Transverse colon (tissue), 4 donors: ENCODE results near the gene PIMREG. TPM values are rescaled to one million over a fixed set of nuclear protein-coding genes. Genes with fewer than 3 reads are reported as not detected.

Experiments
- DNase-seq: peaks from one replicate; pipeline ENCODE4 v3.0.0-alpha.2; 2019
- H3K27ac ChIP-seq, 4 donors: fragments of 200-600 bp; sonication (generic); 2 replicates each; pipeline ENCODE4 v1.5.1; 2016 to 2018; ENCODE audit warnings: inconsistent platforms in 4 of 4
- H3K27me3 ChIP-seq: fragments of 200-600 bp; sonication (generic); 2 replicates; pipeline ENCODE4 v1.5.1; 2017; ENCODE audit warnings: inconsistent platforms
- H3K36me3 ChIP-seq, 4 donors: fragments of 200-600 bp; sonication (generic); 2 replicates each; pipeline ENCODE4 v1.5.1; 2017 to 2019; ENCODE audit warnings: inconsistent platforms in 4 of 4
- H3K4me1 ChIP-seq, 4 donors: fragments of 200-600 bp; sonication (generic); 2 replicates each; pipeline ENCODE4 v1.5.1; 2017 to 2020; ENCODE audit warnings: inconsistent platforms in 4 of 4
- H3K4me3 ChIP-seq, 4 donors: fragments of 200-600 bp; sonication (generic); 1 replicate in 1 of 4; 2 replicates in 3 of 4; pipeline versions ENCODE4 v1.5.1 to v1.6.1; 2017 to 2019; ENCODE audit warnings: inconsistent platforms in 4 of 4
- H3K9me3 ChIP-seq, 2 donors: fragments of 200-600 bp; sonication (generic); 2 replicates each; pipeline ENCODE4 v1.5.1; 2017 to 2019; ENCODE audit warnings: inconsistent platforms in 2 of 2
- EP300 ChIP-seq: sonication (generic); formaldehyde crosslinking; IDR thresholded peaks from one replicate; pipeline ENCODE4 v1.6.1; 2017; ENCODE audit warnings: antibody characterized with exemption, low read depth
- POLR2A ChIP-seq: fragments of 450-650 bp; IDR thresholded peaks from one replicate; pipeline ENCODE4 v1.6.1; 2016; ENCODE audit warnings: antibody characterized with exemption, mild to moderate bottlenecking, moderate library complexity
- POLR2AphosphoS5 ChIP-seq, 3 donors: sonication (generic); formaldehyde crosslinking; IDR thresholded peaks; one replicate each; pipeline ENCODE4 v1.6.1; 2016; ENCODE audit warnings: antibody characterized with exemption in 3 of 3
- WGBS, 2 donors: methylation state at CpG; one replicate each; pipeline ENCODE4 v1.1.5; 2018; ENCODE audit warnings: low coverage in 1 of 2; 5-methylcytosine and 5-hydroxymethylcytosine counted together
- in situ Hi-C, 4 donors: fragments of 200-750 bp; cut with MboI; loops; one replicate each; pipeline versions ENCODE4 v1.15.0 to v1.15.1; 2017; ENCODE audit warnings: low sequenced_read_pairs in 3 of 4, low pct_ligation_motif_present in 1 of 4, low pct_unique_long_range_greater_than_20kb in 1 of 4
- intact Hi-C: fragments of 100-400 bp; cut with DNase I; formaldehyde crosslinking; loops from one replicate; pipeline ENCODE4 v1.15.1; 2023; ENCODE audit warnings: low total_unique reads
- total RNA-seq, 4 donors: library from RNA; depleted of rRNA; stranded (reverse); fragments of >200 nt; gene quantifications; one replicate each; pipeline ENCODE4 v1.1.0, GENCODE V29; 2016
- TF ChIP-seq, protein P1 (sequence below), 5 experiments: fragments of 200-600 bp in 3 of 5; fragments of 450-650 bp in 2 of 5; sonication (generic) in 3 of 5; IDR thresholded peaks; 1 replicate in 2 of 5; 2 replicates in 3 of 5; pipeline ENCODE4 v1.5.1; 2016 to 2017; ENCODE audit warnings: antibody characterized with exemption in 5 of 5, inconsistent platforms in 3 of 5, mild to moderate bottlenecking in 2 of 5, moderate library complexity in 1 of 5

The PIMREG gene
- total RNA-seq, 4 donors from 2014 or later: 0.41 to 8.4 (median 0.79) TPM; not detected in 1

DNA sequence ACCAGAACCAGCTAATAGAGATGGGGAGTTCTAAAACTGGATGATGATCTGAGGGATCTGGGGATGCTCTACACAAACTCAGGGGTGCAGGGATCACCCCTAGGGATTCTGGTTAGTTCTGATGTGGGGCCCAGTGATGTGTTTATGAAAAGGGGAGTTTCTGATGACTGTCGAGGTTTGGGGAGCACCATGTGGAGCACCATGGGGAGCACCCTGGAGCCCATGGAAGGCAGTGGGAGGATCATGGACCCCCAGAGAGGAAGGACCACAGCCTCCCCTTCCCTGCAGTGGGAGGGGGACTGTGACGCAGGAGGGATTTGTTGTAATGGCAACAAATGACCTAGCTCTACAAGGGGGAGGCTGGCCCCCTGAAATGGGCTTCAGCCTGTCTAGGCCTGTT is 18.4 kb downstream of the PIMREG start:
- H3K36me3 ChIP-seq: no peaks in the 10 kb centered on the region

DNA sequence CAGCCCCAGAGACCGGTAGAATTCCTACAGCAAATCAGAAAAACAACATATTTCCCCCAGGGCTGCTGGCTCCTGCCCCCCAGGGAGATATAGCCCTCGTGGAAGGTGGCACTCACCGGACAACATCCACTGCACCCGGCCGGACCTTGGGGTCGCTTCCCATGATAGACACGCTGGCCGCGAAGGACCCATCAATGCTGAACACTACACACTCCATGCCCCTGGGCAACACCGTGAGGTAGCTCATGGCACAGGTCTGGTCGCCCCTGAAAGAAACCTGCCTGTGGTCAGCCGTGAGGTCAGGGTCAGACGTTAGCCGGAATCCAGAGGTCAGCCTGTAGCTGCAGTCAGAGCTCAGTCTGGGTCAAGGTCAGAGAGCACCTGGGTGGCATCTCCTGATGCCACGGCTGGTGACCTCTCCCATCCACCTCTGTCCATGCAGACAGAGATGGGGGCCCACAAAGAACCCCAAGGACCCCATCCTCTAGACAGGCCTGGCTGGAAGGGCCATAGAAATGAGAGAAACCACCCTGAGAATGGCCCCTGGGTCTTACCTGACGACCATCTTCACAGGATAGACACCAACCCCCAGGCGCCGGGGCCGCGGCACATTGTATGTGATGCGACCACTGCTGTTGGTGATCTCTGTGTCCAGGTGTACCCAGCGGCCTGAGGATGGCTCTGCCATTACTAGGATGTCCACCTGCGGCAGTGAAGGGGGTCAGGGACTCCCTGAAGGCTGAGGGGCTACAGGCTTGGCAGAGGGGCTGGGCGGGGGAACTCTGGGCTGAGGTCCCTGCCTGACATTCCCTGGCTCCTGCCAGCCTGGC is 19.6 kb downstream of the PIMREG start:
- in situ Hi-C loops: loop anchor here in 3 of 4 donors (25.0 kb wide), 1 partner anchor 173 kb away; the partner anchor contains the start of genes KIAA0753 (in 3 of the 3) and TXNDC17 (in 3 of the 3)
- Histone ChIP-seq H3K9me3 (no peaks in the 10 kb centered on the region), H3K4me1 (no peaks in the 10 kb centered on the region), H3K27ac (no peak overlapping the region), H3K36me3 (no peaks in the 10 kb centered on the region), H3K4me3 (no peak overlapping the region), H3K27me3 (no peaks in the 10 kb centered on the region)
- DNase-seq: no peak
- intact Hi-C loops: no loop called here
- TF ChIP-seq POLR2AphosphoS5 (IDR thresholded peaks at IDR 0.05): no peak
- TF ChIP-seq, protein P1, sequence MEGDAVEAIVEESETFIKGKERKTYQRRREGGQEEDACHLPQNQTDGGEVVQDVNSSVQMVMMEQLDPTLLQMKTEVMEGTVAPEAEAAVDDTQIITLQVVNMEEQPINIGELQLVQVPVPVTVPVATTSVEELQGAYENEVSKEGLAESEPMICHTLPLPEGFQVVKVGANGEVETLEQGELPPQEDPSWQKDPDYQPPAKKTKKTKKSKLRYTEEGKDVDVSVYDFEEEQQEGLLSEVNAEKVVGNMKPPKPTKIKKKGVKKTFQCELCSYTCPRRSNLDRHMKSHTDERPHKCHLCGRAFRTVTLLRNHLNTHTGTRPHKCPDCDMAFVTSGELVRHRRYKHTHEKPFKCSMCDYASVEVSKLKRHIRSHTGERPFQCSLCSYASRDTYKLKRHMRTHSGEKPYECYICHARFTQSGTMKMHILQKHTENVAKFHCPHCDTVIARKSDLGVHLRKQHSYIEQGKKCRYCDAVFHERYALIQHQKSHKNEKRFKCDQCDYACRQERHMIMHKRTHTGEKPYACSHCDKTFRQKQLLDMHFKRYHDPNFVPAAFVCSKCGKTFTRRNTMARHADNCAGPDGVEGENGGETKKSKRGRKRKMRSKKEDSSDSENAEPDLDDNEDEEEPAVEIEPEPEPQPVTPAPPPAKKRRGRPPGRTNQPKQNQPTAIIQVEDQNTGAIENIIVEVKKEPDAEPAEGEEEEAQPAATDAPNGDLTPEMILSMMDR (IDR thresholded peaks at IDR 0.05): no peak
- no peak for TF ChIP-seq POLR2A
- TF ChIP-seq EP300: no peak
- WGBS, 2 donors: 89% methylated on average over 24 of the region's 24 CpGs; no CpG with 5 or more reads in 1 of the 2 donors

More for the DNA sequence above, 18.4 kb downstream of the PIMREG start:
- Histone ChIP-seq H3K9me3 (no peaks in the 10 kb centered on the region), H3K4me1 (peaks cover 0 to 8% (median 4%) of the 10 kb centered on the region in 4 donors), H3K27me3 (no peaks in the 10 kb centered on the region), H3K27ac (no peak overlapping the region), H3K4me3 (no peak overlapping the region)
- no peak for DNase-seq
- WGBS, 2 donors: 89% methylated on average over 2 of the region's 2 CpGs; no CpG with 5 or more reads in 1 of the 2 donors
- in situ Hi-C loops: loop anchor here in 3 of 4 donors (25.0 kb wide), 1 partner anchor 175 kb away; the partner anchor contains the start of genes KIAA0753 (in 3 of the 3) and TXNDC17 (in 3 of the 3)
- TF ChIP-seq, protein P1 (IDR thresholded peaks at IDR 0.05): no peak
- TF ChIP-seq POLR2AphosphoS5 (IDR thresholded peaks at IDR 0.05): no peak
- intact Hi-C loops: no loop called here

DNA sequence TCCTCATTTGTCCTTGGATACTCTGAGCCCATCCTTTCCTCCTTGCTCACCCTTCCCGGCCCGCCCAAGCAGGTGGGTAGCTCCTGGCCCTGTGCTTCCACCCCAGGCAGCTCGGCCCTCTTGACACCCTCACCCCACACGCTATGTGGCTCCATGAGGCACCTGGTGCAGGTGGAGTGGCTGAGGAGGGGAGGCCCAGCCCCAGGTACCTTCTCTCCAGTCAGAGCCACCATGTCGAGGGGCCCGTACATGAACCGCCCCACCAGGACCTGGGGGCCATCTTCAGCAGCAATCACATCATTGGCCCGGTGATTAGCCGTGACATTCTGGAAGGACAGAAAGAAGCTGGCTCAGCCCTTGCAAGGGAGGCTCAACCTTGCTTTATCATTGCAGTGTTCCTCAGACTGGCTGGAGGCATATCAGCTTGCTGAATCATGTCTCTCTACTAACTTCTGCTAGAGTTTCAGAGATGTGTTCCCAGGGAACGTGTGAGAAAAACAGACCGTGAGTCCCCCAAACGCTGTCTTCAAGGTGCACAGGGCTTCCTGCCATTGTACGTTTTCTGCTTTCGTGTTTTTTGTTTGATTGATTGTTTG is 20.3 kb downstream of the PIMREG start:
- in situ Hi-C loops: loop anchor here in 3 of 4 donors (25.0 kb wide), 1 partner anchor 173 kb away; the partner anchor contains the start of genes KIAA0753 (in 3 of the 3) and TXNDC17 (in 3 of the 3)
- H3K9me3 ChIP-seq: no peaks in the 10 kb centered on the region
- H3K4me3 ChIP-seq: no peak overlapping the region
- H3K36me3 ChIP-seq: no peaks in the 10 kb centered on the region
- no peak for TF ChIP-seq POLR2A
- no peak for TF ChIP-seq EP300
- TF ChIP-seq, protein P1 (IDR thresholded peaks at IDR 0.05): no peak
- TF ChIP-seq POLR2AphosphoS5 (IDR thresholded peaks at IDR 0.05): no peak
- 87 to 100% methylated on average over 1 to 12 of the region's 14 CpGs for WGBS, 2 donors
- no peak overlapping the region for H3K27ac ChIP-seq
- intact Hi-C loops: no loop called here
- DNase-seq: no peak
- no peaks in the 10 kb centered on the region for H3K27me3 ChIP-seq
- H3K4me1 ChIP-seq: no peaks in the 10 kb centered on the region
